GM12878 (cell line): ENCODE results near the gene KCNAB3. TPM values are rescaled to one million over a fixed set of nuclear protein-coding genes. Genes with fewer than 3 reads are reported as not detected.
A peak's percentile ranks its signal among the peaks of the same experiment; 100 is the strongest.

Experiments
- ASH2L ChIP-seq: fragments of 300-600, 200-600 bp; sonication (generic); IDR thresholded peaks from 2 replicates; pipeline ENCODE4 v1.6.1; 2017; ENCODE audit warnings: low read depth, mild to moderate bottlenecking, borderline replicate concordance
- CREM ChIP-seq: IDR thresholded peaks from 2 replicates; pipeline ENCODE4 v1.6.1; 2014; ENCODE audit warnings: antibody characterized with exemption, low read depth
- DPF2 ChIP-seq: fragments of 450-650 bp; IDR thresholded peaks from 2 replicates; pipeline ENCODE4 v1.6.1; 2017; ENCODE audit warnings: mild to moderate bottlenecking
- EGR1 ChIP-seq, 2 experiments: IDR thresholded peaks; 1 replicate in 1 of 2; 2 replicates in 1 of 2; pipeline ENCODE4 v1.6.1; 2011 to 2012; ENCODE audit warnings: low read depth in 2 of 2, low read length in 2 of 2, borderline replicate concordance in 1 of 2, mild to moderate bottlenecking in 1 of 2, moderate library complexity in 1 of 2
- ELK1 ChIP-seq: IDR thresholded peaks from 2 replicates; pipeline ENCODE4 v1.6.1; 2012; ENCODE audit warnings: low read depth, low read length, improper control_type of control experiment
- MAX ChIP-seq: IDR thresholded peaks from 2 replicates; pipeline ENCODE4 v1.6.1; 2012; ENCODE audit warnings: low read depth, low read length, improper control_type of control experiment
- MXI1 ChIP-seq: fragments of 150-350 bp; IDR thresholded peaks from 2 replicates; pipeline ENCODE4 v1.6.1; 2011; ENCODE audit warnings: low read depth, mild to moderate bottlenecking, inconsistent platforms, low read length, improper control_type of control experiment
- MYB ChIP-seq: fragments of 150-350 bp; IDR thresholded peaks from 2 replicates; pipeline ENCODE4 v1.6.1; 2014; ENCODE audit warnings: mild to moderate bottlenecking, low read depth, low read length, borderline replicate concordance
- NFXL1 ChIP-seq: fragments of 450-650 bp; IDR thresholded peaks from 2 replicates; pipeline ENCODE4 v1.6.1; 2017; ENCODE audit warnings: antibody characterized with exemption, mild to moderate bottlenecking, borderline replicate concordance
- NR2F1 ChIP-seq: fragments of 450-650 bp; conservative IDR thresholded peaks from 2 replicates; pipeline ENCODE4 v1.6.1; 2017; ENCODE audit warnings: mild to moderate bottlenecking
- POLR2AphosphoS5 ChIP-seq: IDR thresholded peaks from 2 replicates; pipeline ENCODE4 v1.6.1; 2011; ENCODE audit warnings: mild to moderate bottlenecking, low read length, inconsistent platforms
- RAD51 ChIP-seq: fragments of 450-650 bp; IDR thresholded peaks from 2 replicates; pipeline ENCODE4 v1.6.1; 2016; ENCODE audit warnings: moderate library complexity, mild to moderate bottlenecking, inconsistent platforms
- RB1 ChIP-seq: fragments of 450-650 bp; formaldehyde crosslinking; IDR thresholded peaks from 2 replicates; pipeline ENCODE4 v1.6.1; 2017; ENCODE audit warnings: mild to moderate bottlenecking, borderline replicate concordance
- RELA ChIP-seq: fragments of 450-650 bp; IDR thresholded peaks from 2 replicates; pipeline ENCODE4 v1.8.0; 2014; ENCODE audit warnings: borderline replicate concordance; ENCODE audit not compliant: partially characterized antibody
- SIN3A ChIP-seq: IDR thresholded peaks from 2 replicates; pipeline ENCODE4 v1.6.1; 2012; ENCODE audit warnings: low read depth, low read length, improper control_type of control experiment
- SMARCA5 ChIP-seq: fragments of 450-650 bp; IDR thresholded peaks from 2 replicates; pipeline ENCODE4 v1.6.1; 2017; ENCODE audit warnings: mild to moderate bottlenecking
- SP1 ChIP-seq: IDR thresholded peaks from one replicate; pipeline ENCODE4 v1.6.1; 2011; ENCODE audit warnings: low read depth, low read length
- TAF1 ChIP-seq: IDR thresholded peaks from 2 replicates; pipeline ENCODE4 v1.6.1; 2011; ENCODE audit warnings: mild to moderate bottlenecking, low read depth, low read length, borderline replicate concordance
- TARDBP ChIP-seq: IDR thresholded peaks from 2 replicates; pipeline ENCODE4 v1.6.1; 2016; ENCODE audit warnings: borderline replicate concordance
- WRNIP1 ChIP-seq: IDR thresholded peaks from 2 replicates; pipeline ENCODE4 v1.6.1; 2011; ENCODE audit warnings: low read depth, low read length, improper control_type of control experiment, borderline replicate concordance
- ZBED1 ChIP-seq: IDR thresholded peaks from 2 replicates; pipeline ENCODE4 v1.6.1; 2016; ENCODE audit warnings: borderline replicate concordance
- ZNF207 ChIP-seq: fragments of 450-650 bp; IDR thresholded peaks from 2 replicates; pipeline ENCODE4 v1.6.1; 2014; ENCODE audit warnings: antibody characterized with exemption, mild to moderate bottlenecking, borderline replicate concordance
- ZNF24 ChIP-seq: fragments of 450-650 bp; IDR thresholded peaks from 2 replicates; pipeline ENCODE4 v1.6.1; 2017; ENCODE audit warnings: antibody characterized with exemption, mild to moderate bottlenecking
- ZZZ3 ChIP-seq: IDR thresholded peaks from 2 replicates; pipeline ENCODE4 v1.6.1; 2011; ENCODE audit warnings: low read depth; ENCODE audit not compliant: control insufficient read depth, insufficient read length
- polyA plus RNA-seq, 11 experiments: library from polyadenylated mRNA; depleted of rRNA in 4 of 11; unstranded in 6 of 11; stranded (reverse) in 5 of 11; fragments of >200 nt; fragmentation: Nextera tagmentation in 4 of 11; fragmentation: Illumina TruSeq in 1 of 11; extraction: Ambion mirVana in 4 of 11; extraction: Trizol in 1 of 11; gene quantifications; 1 replicate in 1 of 11; 2 replicates in 10 of 11; pipeline versions ENCODE4 v1.2.1 to v1.2.3, GENCODE V29; 2011 to 2016; ENCODE audit warnings: inconsistent platforms in 2 of 11, missing spikeins in 2 of 11, low read depth in 1 of 11
- total RNA-seq, 4 experiments: library from RNA; depleted of rRNA in 3 of 4; stranded (reverse); fragments of >200 nt in 3 of 4; fragmentation: Illumina TruSeq in 1 of 4; extraction: Trizol in 1 of 4; gene quantifications; 2 replicates each; pipeline versions ENCODE4 v1.2.1 to v1.2.3, GENCODE V29; 2013 to 2021
- TF ChIP-seq, protein P1 (sequence below): fragments of 450-650 bp; formaldehyde crosslinking; IDR thresholded peaks from 2 replicates; pipeline ENCODE4 v1.4.0; 2020; ENCODE audit warnings: mild to moderate bottlenecking, moderate library complexity
- TF ChIP-seq, protein P2 (sequence below): fragments of 450-650 bp; IDR thresholded peaks from 2 replicates; pipeline ENCODE4 v1.6.1; 2017; ENCODE audit warnings: borderline replicate concordance

KCNAB3 gene
- total and polyA plus RNA-seq, 10 of the 15 experiments (the other 5 are each of a cell fraction or from before 2014, with no cell fraction given): 0.22 to 7.9 (median 1.8) TPM

- TF ChIP-seq SMARCA5 (no peak), DPF2 (0 out of 2 replicates have a peak, but pooled peaks have one; percentile 49), CREM (peak; percentile 93), ZNF207 (0 out of 2 replicates have a peak, but pooled peaks have one; percentile 45), ZBED1 (no peak), TAF1 (peak; percentile 22; the same call in 1 of the 2 replicates), WRNIP1 (no peak), MYB (peak; percentile 71; the same call in 1 of the 2 replicates), RAD51 (no peak), MXI1 (peak; percentile 65), SP1 (peak; percentile 78), RELA (no peak), NFXL1 (no peak), TARDBP (no peak), POLR2AphosphoS5 (peak; percentile 75; the same call in 1 of the 2 replicates), MAX (no peak; the same call in 1 of the 2 replicates), ASH2L (no peak), ZZZ3 (no peak), RB1 (peak; percentile 32; the same call in 1 of the 2 replicates), ELK1 (peak; percentile 93), NR2F1 (peak; percentile 74), ZNF24 (no peak), EGR1 (IDR thresholded peaks at IDR 0.05; ENCODE audit: borderline replicate concordance in 1 of 2, low read depth in 2 of 2, low read length in 2 of 2) (peak in 1 of 2 experiments; percentile 68; a peak in 1 of 3 replicates), SIN3A (peak; percentile 52)
- TF ChIP-seq, protein P1, sequence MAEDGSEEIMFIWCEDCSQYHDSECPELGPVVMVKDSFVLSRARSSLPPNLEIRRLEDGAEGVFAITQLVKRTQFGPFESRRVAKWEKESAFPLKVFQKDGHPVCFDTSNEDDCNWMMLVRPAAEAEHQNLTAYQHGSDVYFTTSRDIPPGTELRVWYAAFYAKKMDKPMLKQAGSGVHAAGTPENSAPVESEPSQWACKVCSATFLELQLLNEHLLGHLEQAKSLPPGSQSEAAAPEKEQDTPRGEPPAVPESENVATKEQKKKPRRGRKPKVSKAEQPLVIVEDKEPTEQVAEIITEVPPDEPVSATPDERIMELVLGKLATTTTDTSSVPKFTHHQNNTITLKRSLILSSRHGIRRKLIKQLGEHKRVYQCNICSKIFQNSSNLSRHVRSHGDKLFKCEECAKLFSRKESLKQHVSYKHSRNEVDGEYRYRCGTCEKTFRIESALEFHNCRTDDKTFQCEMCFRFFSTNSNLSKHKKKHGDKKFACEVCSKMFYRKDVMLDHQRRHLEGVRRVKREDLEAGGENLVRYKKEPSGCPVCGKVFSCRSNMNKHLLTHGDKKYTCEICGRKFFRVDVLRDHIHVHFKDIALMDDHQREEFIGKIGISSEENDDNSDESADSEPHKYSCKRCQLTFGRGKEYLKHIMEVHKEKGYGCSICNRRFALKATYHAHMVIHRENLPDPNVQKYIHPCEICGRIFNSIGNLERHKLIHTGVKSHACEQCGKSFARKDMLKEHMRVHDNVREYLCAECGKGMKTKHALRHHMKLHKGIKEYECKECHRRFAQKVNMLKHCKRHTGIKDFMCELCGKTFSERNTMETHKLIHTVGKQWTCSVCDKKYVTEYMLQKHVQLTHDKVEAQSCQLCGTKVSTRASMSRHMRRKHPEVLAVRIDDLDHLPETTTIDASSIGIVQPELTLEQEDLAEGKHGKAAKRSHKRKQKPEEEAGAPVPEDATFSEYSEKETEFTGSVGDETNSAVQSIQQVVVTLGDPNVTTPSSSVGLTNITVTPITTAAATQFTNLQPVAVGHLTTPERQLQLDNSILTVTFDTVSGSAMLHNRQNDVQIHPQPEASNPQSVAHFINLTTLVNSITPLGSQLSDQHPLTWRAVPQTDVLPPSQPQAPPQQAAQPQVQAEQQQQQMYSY (CRISPR knock-in tag): peak; percentile 87; the same call in 1 of the 2 replicates
- TF ChIP-seq, protein P2, sequence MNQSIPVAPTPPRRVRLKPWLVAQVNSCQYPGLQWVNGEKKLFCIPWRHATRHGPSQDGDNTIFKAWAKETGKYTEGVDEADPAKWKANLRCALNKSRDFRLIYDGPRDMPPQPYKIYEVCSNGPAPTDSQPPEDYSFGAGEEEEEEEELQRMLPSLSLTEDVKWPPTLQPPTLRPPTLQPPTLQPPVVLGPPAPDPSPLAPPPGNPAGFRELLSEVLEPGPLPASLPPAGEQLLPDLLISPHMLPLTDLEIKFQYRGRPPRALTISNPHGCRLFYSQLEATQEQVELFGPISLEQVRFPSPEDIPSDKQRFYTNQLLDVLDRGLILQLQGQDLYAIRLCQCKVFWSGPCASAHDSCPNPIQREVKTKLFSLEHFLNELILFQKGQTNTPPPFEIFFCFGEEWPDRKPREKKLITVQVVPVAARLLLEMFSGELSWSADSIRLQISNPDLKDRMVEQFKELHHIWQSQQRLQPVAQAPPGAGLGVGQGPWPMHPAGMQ: no peak
Observed at GRCh38 chr17:7931709-7932482, 2.2 kb upstream of the KCNAB3 start, which contains the start of the genes CNTROB and TRAPPC1 (continued).
